Epithelial cell of esophagus (primary cell): ENCODE data around the gene HMOX2.
A peak's percentile ranks its signal among the peaks of the same experiment; 100 is the strongest.

ENCODE experiments used
- DNase-seq: peaks from one replicate; pipeline ENCODE4 v3.0.0; 2010; ENCODE audit warnings: low read depth
- H3K4me3 ChIP-seq: 2 replicates; pipeline ENCODE4 v1.5.1; 2011; ENCODE audit warnings: mild to moderate bottlenecking, low read length, control low read depth
- TF ChIP-seq, protein P1 (sequence below): IDR thresholded peaks from 2 replicates; pipeline ENCODE4 v1.5.1; 2011; ENCODE audit warnings: low read depth, mild to moderate bottlenecking, low read length, control low read depth, inconsistent platforms; ENCODE audit not compliant: insufficient read depth; ENCODE audit errors: missing control alignments

HMOX2 gene

DNA sequence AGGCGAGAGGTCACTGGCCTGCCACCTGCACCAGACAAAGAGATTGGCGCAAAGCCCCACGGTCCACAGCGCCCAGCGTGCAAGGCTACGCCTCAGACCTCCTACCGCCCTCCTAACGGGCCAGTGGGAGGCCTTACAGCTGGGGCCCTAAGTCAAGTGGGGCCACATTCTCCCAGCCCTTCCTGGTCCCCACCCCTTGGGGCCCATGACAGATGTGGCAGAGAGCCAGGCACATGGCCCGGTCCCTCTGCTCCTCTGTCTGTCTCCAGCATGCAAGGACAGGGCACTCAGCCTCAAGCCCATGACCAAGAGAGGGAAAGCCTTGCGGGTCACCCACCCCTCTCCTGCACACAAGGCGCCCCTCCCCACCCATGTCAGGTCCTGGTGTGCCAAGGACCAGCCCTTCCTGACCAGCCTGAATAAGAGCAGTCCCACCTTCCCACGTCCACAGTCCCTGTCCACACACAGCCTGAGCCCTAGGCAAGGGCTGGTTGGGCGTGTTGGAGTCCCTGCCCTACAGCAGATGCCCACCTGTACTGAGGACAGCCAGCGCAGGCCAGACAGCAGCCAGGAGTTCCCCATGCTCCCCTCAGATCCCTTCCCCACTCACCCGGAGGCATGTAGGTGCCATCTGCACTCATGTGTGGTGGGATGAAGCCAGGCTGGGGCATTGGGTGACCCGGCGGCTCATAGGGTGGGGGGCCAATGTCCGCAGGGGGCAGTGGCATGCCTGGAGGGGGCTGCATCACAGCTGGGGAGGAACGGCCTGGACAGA is 37.1 kb downstream of the HMOX2 start:
- no peak overlapping the region for H3K4me3 ChIP-seq
- TF ChIP-seq, protein P1, sequence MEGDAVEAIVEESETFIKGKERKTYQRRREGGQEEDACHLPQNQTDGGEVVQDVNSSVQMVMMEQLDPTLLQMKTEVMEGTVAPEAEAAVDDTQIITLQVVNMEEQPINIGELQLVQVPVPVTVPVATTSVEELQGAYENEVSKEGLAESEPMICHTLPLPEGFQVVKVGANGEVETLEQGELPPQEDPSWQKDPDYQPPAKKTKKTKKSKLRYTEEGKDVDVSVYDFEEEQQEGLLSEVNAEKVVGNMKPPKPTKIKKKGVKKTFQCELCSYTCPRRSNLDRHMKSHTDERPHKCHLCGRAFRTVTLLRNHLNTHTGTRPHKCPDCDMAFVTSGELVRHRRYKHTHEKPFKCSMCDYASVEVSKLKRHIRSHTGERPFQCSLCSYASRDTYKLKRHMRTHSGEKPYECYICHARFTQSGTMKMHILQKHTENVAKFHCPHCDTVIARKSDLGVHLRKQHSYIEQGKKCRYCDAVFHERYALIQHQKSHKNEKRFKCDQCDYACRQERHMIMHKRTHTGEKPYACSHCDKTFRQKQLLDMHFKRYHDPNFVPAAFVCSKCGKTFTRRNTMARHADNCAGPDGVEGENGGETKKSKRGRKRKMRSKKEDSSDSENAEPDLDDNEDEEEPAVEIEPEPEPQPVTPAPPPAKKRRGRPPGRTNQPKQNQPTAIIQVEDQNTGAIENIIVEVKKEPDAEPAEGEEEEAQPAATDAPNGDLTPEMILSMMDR, result no peak
- no peak for DNase-seq

DNA sequence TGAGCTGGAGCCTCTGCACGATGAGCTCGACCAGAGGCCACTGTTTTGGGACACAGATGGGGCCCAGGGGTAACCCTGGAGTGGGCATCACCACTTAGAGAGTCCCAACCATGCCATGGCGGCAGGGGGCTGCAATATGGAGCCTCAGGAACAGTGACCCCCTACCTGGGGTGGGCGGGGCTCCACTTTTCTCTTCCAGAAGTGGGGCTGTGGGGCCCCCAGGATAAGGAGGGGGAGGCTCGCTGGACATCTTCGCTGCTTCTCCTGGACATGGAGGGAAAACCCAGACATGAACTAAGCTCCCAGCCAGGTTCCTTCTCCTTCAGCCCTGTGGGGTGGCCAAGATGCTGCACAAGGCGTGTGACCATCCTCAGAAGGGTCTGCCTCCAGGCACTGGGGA is 37.7 kb downstream of the HMOX2 start:
- TF ChIP-seq, protein P1, result no peak
- DNase-seq, result no peak
- no peak overlapping the region for H3K4me3 ChIP-seq

DNA sequence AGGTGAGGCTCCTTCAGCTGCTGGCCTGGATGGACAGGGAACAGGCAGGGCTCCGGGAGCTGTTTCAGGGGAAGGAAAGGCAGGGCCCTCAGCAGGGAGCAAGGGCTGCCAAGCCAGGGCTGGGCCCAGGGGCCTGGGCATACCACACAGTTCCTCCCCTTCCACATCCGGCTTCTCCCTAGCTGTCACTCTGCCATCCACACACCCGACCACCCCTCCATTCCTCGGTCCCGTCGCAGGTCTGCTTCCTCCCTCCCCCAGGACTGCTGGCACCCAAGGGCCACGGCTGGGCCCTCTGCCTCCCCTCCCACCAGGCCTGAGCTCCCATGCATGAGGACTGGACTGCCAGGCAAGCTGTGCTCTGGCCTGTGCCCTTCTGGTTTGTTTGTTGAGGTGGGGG is 38.4 kb downstream of the HMOX2 start:
- TF ChIP-seq, protein P1, result no peak
- DNase-seq, result no peak
- H3K4me3 ChIP-seq, result no peak overlapping the region

DNA sequence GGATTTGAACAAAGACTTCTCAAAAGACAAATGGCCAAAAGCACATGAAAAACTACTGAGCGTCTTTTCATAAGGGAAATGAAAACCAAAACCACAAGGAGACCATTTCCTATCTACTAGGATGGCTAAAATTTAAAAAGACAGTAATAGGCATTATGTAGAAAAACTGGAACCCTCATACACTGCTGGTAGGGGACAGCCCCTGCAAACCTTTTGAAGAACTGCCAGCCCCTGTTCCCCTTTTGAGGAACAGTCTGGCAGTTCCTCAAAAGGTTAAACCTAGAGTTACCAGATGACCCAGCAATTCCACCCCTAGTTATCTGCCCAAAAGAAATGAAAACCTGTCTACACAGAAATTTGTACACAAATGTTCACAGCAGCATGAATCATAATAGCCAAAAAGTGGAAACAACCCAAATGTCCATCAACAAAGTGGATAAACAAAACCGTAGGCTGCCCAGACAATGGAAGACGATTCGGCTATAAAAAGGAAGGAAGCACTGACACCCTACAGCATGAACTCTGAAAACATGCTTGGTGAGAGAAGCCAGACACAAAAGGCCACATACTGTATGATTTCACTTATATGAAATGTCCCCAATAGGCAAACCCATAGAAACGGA is 39.5 kb downstream of the HMOX2 start:
- TF ChIP-seq, protein P1, result no peak
- no peak for DNase-seq
- no peak overlapping the region for H3K4me3 ChIP-seq

DNA sequence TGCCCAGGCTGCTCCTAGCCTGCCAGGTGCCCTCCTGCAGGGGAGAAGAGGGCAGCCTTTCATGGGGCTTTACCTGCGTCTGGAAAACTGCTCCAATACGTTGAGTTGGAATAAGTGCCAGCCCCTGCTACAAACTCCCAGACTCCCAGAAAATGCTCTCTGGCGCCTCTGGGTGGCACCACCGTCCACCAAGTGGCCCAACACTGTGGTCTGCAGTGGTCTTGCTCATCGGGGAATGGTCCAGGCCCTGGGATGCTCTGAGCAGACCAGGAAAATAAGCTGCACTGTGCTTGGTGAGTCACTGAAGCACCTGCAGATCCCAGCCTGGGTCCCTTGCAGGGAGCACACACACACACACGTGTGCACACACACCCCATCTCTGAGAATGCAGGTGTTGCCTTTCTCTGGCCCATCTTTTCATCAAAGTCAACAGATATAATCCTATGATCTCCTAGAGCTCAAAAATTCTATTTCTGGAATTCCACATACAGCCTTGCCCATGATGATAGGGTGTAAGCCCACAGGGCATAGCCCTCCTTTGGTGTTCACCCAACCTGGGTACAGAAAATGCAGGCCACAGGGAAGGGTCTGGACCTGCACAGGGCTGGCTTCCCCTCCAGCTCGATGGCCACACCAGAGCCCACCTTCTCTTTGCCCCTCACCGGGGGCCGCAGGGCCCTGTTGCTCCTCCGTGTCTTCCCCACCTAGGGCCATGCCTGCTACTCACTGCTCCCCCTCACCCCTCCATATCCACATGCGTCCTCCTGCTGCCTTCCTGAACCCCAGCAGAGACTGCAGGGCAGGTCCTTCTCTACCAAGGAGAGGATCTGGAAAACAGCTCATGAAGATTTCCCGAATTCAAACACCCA is 41.8 kb downstream of the HMOX2 start:
- TF ChIP-seq, protein P1, result peak; percentile 61
- DNase-seq, result peak; percentile 48
- H3K4me3 ChIP-seq, result no peak overlapping the region

DNA sequence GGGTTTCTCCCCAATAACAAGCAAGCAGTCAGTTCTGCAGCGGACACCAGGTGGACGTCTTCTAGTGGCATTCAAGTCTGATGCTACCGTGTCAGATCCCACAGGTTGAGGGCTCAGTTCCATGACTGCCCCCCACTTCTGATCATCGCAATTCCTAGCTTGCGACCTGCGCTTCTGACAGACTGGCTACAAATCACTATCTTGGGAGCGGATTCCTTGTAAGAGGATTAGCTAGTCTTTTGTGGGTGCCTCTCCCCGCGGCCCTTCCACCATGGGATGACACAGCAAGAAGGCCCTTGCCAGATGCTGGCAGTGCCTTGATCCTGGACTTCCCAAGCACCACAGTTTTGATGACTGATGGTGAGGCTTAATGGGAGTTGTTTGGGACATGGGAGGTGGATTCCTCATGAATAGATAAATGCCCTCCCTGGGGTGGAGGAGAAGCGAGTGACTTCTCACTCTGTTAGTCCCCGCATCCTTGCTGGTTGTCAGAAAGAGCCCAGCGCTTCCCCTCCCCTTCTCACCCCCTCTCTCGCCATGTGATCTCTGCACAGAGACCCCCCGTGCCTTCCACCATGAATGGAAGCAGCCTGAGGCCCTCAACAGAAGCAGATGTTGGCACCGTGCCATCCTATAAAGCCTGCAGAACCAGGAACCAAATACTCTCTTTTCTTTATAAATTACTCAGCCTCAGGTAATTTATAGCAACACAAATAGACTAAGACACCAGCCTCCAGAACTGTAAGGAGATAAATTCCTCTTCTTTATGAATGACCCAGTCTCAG is 43.3 kb downstream of the HMOX2 start:
- no peak for DNase-seq
- TF ChIP-seq, protein P1, result no peak
- no peak overlapping the region for H3K4me3 ChIP-seq
